IMR-90 (cell line): ENCODE measurements around the gene PLXDC1. TPM values are rescaled to one million over a fixed set of nuclear protein-coding genes. Genes with fewer than 3 reads are reported as not detected.

Source experiments
- ATAC-seq: fragments of 200-7000 bp; cut with Tn5 transposase; 2 replicates; pipeline ENCODE4 v1.9.1; 2020; ENCODE audit warnings: low read depth, mild to moderate bottlenecking, moderate library complexity
- BruUV-seq: library from RNA; stranded (reverse); fragments of 400-500 nt; replicated peaks from 2 replicates; lab custom pipeline; 2021; lab: Mats Ljungman, UMichigan
- CTCF ChIA-PET: fragments of 300-600 bp; formaldehyde crosslinking; extraction: SDS; loops from one replicate; lab custom pipeline; 2021; ENCODE audit warnings: antibody characterized with exemption; lab: Yijun Ruan, JAX
- POLR2A ChIA-PET: fragments of 300-600 bp; sonication (Branson Sonifier 250); formaldehyde crosslinking; loops from one replicate; lab custom pipeline; 2022; ENCODE audit warnings: antibody characterized with exemption; ENCODE audit not compliant: unreplicated experiment; lab: Charles Lee
- DNase-seq: peaks from one replicate; pipeline ENCODE4 v3.0.0; 2013
- H2AFZ ChIP-seq: replicated peaks from 2 replicates; pipeline ENCODE3; 2013; ENCODE audit warnings: low read length, mild to moderate bottlenecking; ENCODE audit not compliant: poor library complexity
- H2AK5ac ChIP-seq: 2 replicates; pipeline ENCODE4 v1.6.1; 2013; ENCODE audit warnings: low read depth, low read length, inconsistent platforms
- H2AK9ac ChIP-seq: replicated peaks from 2 replicates; pipeline ENCODE3; 2013; ENCODE audit warnings: mild to moderate bottlenecking, low read depth, low read length, moderate library complexity; ENCODE audit not compliant: poor library complexity
- H2BK120ac ChIP-seq: 2 replicates; pipeline ENCODE4 v1.6.1; 2013; ENCODE audit warnings: low read depth, low read length, inconsistent platforms
- H2BK15ac ChIP-seq: 3 replicates; pipeline ENCODE4 v1.6.1; 2013; ENCODE audit warnings: low read depth, low read length, inconsistent platforms
- H2BK20ac ChIP-seq: 2 replicates; pipeline ENCODE4 v1.6.1; 2013; ENCODE audit warnings: low read depth, mild to moderate bottlenecking, inconsistent platforms, low read length, moderate library complexity
- H2BK5ac ChIP-seq: 2 replicates; pipeline ENCODE4 v1.6.1; 2013; ENCODE audit warnings: mild to moderate bottlenecking, low read depth, low read length, inconsistent platforms; ENCODE audit not compliant: poor library complexity, severe bottlenecking
- H3K14ac ChIP-seq: replicated peaks from 2 replicates; pipeline ENCODE4 v1.6.1; 2013; ENCODE audit warnings: low read depth, low read length, inconsistent platforms
- H3K18ac ChIP-seq: 2 replicates; pipeline ENCODE4 v1.6.1; 2013; ENCODE audit warnings: low read depth, low read length, control low read depth
- H3K23ac ChIP-seq: 2 replicates; pipeline ENCODE4 v1.6.1; 2013; ENCODE audit warnings: low read depth, low read length, inconsistent platforms
- H3K27ac ChIP-seq: 2 replicates; pipeline ENCODE4 v1.5.1; 2013; ENCODE audit warnings: mild to moderate bottlenecking, control low read depth, low read length; ENCODE audit not compliant: insufficient read depth
- H3K27me3 ChIP-seq: 2 replicates; pipeline ENCODE4 v1.6.1; 2013; ENCODE audit warnings: low read length; ENCODE audit not compliant: control insufficient read depth, insufficient read depth
- H3K36me3 ChIP-seq: 2 replicates; pipeline ENCODE4 v1.6.1; 2013; ENCODE audit warnings: low read length, mixed read lengths; ENCODE audit not compliant: control insufficient read depth, insufficient read depth
- H3K4ac ChIP-seq: 2 replicates; pipeline ENCODE4 v1.6.1; 2013; ENCODE audit warnings: low read depth, low read length, inconsistent platforms
- H3K4me1 ChIP-seq: 2 replicates; pipeline ENCODE4 v1.6.1; 2013; ENCODE audit warnings: low read length, mixed read lengths; ENCODE audit not compliant: control insufficient read depth, insufficient read depth
- H3K4me2 ChIP-seq: 2 replicates; pipeline ENCODE4 v1.6.1; 2013; ENCODE audit warnings: low read depth, mild to moderate bottlenecking, control low read depth, low read length, moderate library complexity
- H3K4me3 ChIP-seq: 2 replicates; pipeline ENCODE4 v1.5.1; 2013; ENCODE audit warnings: low read depth, mild to moderate bottlenecking, control low read depth, low read length, moderate library complexity; ENCODE audit not compliant: insufficient read depth
- H3K56ac ChIP-seq: 2 replicates; pipeline ENCODE4 v1.6.1; 2013; ENCODE audit warnings: low read length, inconsistent platforms; ENCODE audit not compliant: insufficient read depth; ENCODE audit errors: extremely low read depth
- H3K79me1 ChIP-seq, 2 experiments: 2 replicates each; pipeline ENCODE4 v1.6.1; 2013; ENCODE audit warnings: low read length in 2 of 2, inconsistent platforms in 1 of 2, low read depth in 1 of 2
- H3K9ac ChIP-seq: 2 replicates; pipeline ENCODE4 v1.6.1; 2013; ENCODE audit warnings: low read depth, low read length, control low read depth
- H3K9me1 ChIP-seq: 2 replicates; pipeline ENCODE4 v1.6.1; 2013; ENCODE audit warnings: low read length, inconsistent platforms; ENCODE audit not compliant: insufficient read depth
- H3K9me3 ChIP-seq: 2 replicates; pipeline ENCODE4 v1.6.1; 2013; ENCODE audit warnings: low read length; ENCODE audit not compliant: control insufficient read depth, insufficient read depth
- H4K20me1 ChIP-seq: 2 replicates; pipeline ENCODE4 v1.6.1; 2013; ENCODE audit warnings: low read length, inconsistent platforms; ENCODE audit not compliant: insufficient read depth
- H4K5ac ChIP-seq: 2 replicates; pipeline ENCODE4 v1.6.1; 2013; ENCODE audit warnings: mild to moderate bottlenecking, low read depth, low read length, control low read depth
- H4K8ac ChIP-seq, 2 experiments: 2 replicates each; pipeline ENCODE4 v1.6.1; 2013; ENCODE audit warnings: low read depth in 2 of 2, low read length in 2 of 2, control low read depth in 1 of 2, inconsistent platforms in 1 of 2
- H4K91ac ChIP-seq: 2 replicates; pipeline ENCODE4 v1.6.1; 2013; ENCODE audit warnings: low read depth, low read length, inconsistent platforms; ENCODE audit not compliant: insufficient read depth
- BHLHE40 ChIP-seq: fragments of 150-350 bp; IDR thresholded peaks from 2 replicates; pipeline ENCODE4 v1.6.1; 2016; ENCODE audit warnings: mild to moderate bottlenecking, low read depth, low read length
- CEBPB ChIP-seq: IDR thresholded peaks from 2 replicates; pipeline ENCODE4 v1.6.1; 2012; ENCODE audit warnings: low read depth, low read length, improper control_type of control experiment
- CHD1 ChIP-seq: IDR thresholded peaks from 2 replicates; pipeline ENCODE4 v1.6.1; 2012; ENCODE audit warnings: low read depth, low read length, improper control_type of control experiment
- CTCF ChIP-seq: conservative IDR thresholded peaks from 2 replicates; pipeline ENCODE4 v1.5.1; 2012; ENCODE audit warnings: mild to moderate bottlenecking, low read depth, low read length, improper control_type of control experiment
- ELK1 ChIP-seq: fragments of 150-350 bp; IDR thresholded peaks from 2 replicates; pipeline ENCODE4 v1.6.1; 2016; ENCODE audit warnings: low read depth, mild to moderate bottlenecking, low read length, moderate library complexity, borderline replicate concordance
- FOS ChIP-seq: fragments of 150-350 bp; IDR thresholded peaks from 2 replicates; pipeline ENCODE4 v1.6.1; 2016; ENCODE audit warnings: low read depth, low read length
- MAFK ChIP-seq: IDR thresholded peaks from 2 replicates; pipeline ENCODE4 v1.6.1; 2012; ENCODE audit warnings: low read depth, low read length, improper control_type of control experiment
- MAZ ChIP-seq: IDR thresholded peaks from 2 replicates; pipeline ENCODE4 v1.6.1; 2012; ENCODE audit warnings: low read depth, mild to moderate bottlenecking, low read length, improper control_type of control experiment, moderate library complexity, borderline replicate concordance
- MXI1 ChIP-seq: IDR thresholded peaks from 2 replicates; pipeline ENCODE4 v1.6.1; 2012; ENCODE audit warnings: low read depth, mild to moderate bottlenecking, low read length, moderate library complexity, borderline replicate concordance
- NFE2L2 ChIP-seq: fragments of 150-350 bp; IDR thresholded peaks from 2 replicates; pipeline ENCODE4 v1.6.1; 2016; ENCODE audit warnings: low read depth, mild to moderate bottlenecking, low read length
- POLR2A ChIP-seq: IDR thresholded peaks from 2 replicates; pipeline ENCODE4 v1.6.1; 2012; ENCODE audit warnings: mild to moderate bottlenecking, low read depth, low read length
- RAD21 ChIP-seq: IDR thresholded peaks from 2 replicates; pipeline ENCODE4 v1.6.1; 2012; ENCODE audit warnings: low read length, improper control_type of control experiment
- RCOR1 ChIP-seq: IDR thresholded peaks from 2 replicates; pipeline ENCODE4 v1.6.1; 2012; ENCODE audit warnings: mild to moderate bottlenecking, low read length, improper control_type of control experiment; ENCODE audit not compliant: insufficient replicate concordance
- RFX5 ChIP-seq: IDR thresholded peaks from 2 replicates; pipeline ENCODE4 v1.8.0; 2012; ENCODE audit warnings: low read depth, mild to moderate bottlenecking, low read length, moderate library complexity
- SMC3 ChIP-seq: fragments of 150-350 bp; IDR thresholded peaks from 2 replicates; pipeline ENCODE4 v1.6.1; 2016; ENCODE audit warnings: low read depth, mild to moderate bottlenecking, antibody characterized with exemption, low read length, moderate library complexity
- WGBS, 2 experiments: methylation state at CpG; one replicate each; pipeline versions ENCODE4 v1.1.5 to v1.1.7; 2013; ENCODE audit warnings: missing lambda C conversion rate in 2 of 2; ENCODE audit not compliant: insufficient read length in 1 of 2; ENCODE audit errors: extremely low coverage in 2 of 2; 5-methylcytosine and 5-hydroxymethylcytosine counted together
- dilution Hi-C: fragments of 300-500 bp; cut with HindIII; formaldehyde crosslinking; loops from one replicate; pipeline ENCODE4 v1.14.3; 2018; ENCODE audit warnings: low sequenced_read_pairs; ENCODE audit not compliant: unreplicated experiment
- in situ Hi-C: fragments of 300-500 bp; cut with MboI; formaldehyde crosslinking; loops from 3 replicates; pipeline ENCODE4 v1.14.3; 2019; ENCODE audit warnings: low sequenced_read_pairs, inconsistent platforms, mixed read lengths
- intact Hi-C: fragments of 100-400 bp; cut with micrococcal nuclease; formaldehyde crosslinking; loops from 2 replicates; pipeline ENCODE4 v1.10.0; 2022
- polyA plus RNA-seq, 3 experiments: library from polyadenylated mRNA; depleted of rRNA; stranded (reverse); fragments of >200 nt; gene quantifications; 2 replicates each; pipeline ENCODE4 v1.2.3, GENCODE V29; 2012; ENCODE audit warnings: low replicate concordance in 1 of 3
- total RNA-seq: library from RNA; depleted of rRNA; stranded (reverse); fragments of >200 nt; gene quantifications from 2 replicates; pipeline ENCODE4 v1.2.3, GENCODE V29; 2012
- TF ChIP-seq, protein P1 (sequence below): fragments of 150-350 bp; IDR thresholded peaks from 2 replicates; pipeline ENCODE4 v1.6.1; 2017; ENCODE audit warnings: mild to moderate bottlenecking, antibody characterized with exemption, low read length, low read depth

The PLXDC1 gene
- total and polyA plus RNA-seq, 2 of the 4 experiments (the other 2 are of a cell fraction), result under 0.01 to 0.50 TPM

DNA sequence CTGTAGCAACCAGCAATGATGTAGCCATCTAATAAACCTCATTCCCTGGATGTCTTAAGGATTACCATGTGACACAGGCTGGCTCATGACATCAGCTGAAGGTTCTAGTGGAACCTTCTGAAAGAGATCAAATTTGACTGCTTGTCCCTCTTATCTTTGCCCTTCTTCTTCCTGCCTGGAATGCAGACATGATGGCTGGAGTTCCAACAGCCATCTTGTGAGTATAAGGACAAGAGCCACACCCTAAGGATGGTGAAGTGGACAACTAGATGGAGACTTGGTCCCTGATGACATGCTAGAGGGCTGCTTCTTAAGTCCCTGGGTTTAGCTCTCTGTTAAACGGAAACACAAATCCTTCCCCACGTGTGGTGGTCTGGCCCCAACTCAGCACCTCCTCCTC, 37.6 kb downstream of the PLXDC1 start:
- Histone ChIP-seq H3K14ac (no peak overlapping the region), H3K18ac (no peak overlapping the region)
- POLR2A ChIA-PET, result no interaction called here

More for the DNA sequence above, 37.6 kb downstream of the PLXDC1 start:
- CTCF ChIA-PET, result no interaction called here
- Histone ChIP-seq H3K23ac (no peak overlapping the region), H4K5ac (no peak overlapping the region), H4K91ac (no peak overlapping the region), H4K20me1 (no peaks in the 10 kb centered on the region), H4K8ac (no peak overlapping the region), H3K4me3 (no peak overlapping the region), H2BK120ac (no peak overlapping the region), H2AFZ (no peak overlapping the region), H3K79me1 (no peaks in the 10 kb centered on the region), H3K36me3 (no peaks in the 10 kb centered on the region), H2BK5ac (no peak overlapping the region), H2BK20ac (0 out of 2 replicates have a peak overlapping the region, but pooled peaks have one; percentile 1), H3K4ac (no peak overlapping the region), H3K27ac (no peak overlapping the region), H2BK15ac (no peak overlapping the region), H2AK9ac (no peak overlapping the region), H3K4me2 (no peak overlapping the region), H3K9me3 (peaks cover 4% of the 10 kb centered on the region; the same call in 1 of the 2 replicates), H3K27me3 (peaks cover 31% of the 10 kb centered on the region), H3K4me1 (peaks cover 7% of the 10 kb centered on the region), H3K9ac (no peak overlapping the region), H2AK5ac (no peak overlapping the region), H3K56ac (no peak overlapping the region), H3K9me1 (peaks cover 13% of the 10 kb centered on the region)
- BruUV-seq, result no TSS peak
- TF ChIP-seq CTCF (no peak), NFE2L2 (no peak), BHLHE40 (no peak), POLR2A (no peak), ELK1 (no peak), FOS (no peak), CEBPB (no peak), RAD21 (no peak), CHD1 (no peak), MAFK (no peak), SMC3 (no peak), RCOR1 (no peak), MXI1 (no peak), MAZ (no peak), RFX5 (no peak)
- TF ChIP-seq, protein P1, sequence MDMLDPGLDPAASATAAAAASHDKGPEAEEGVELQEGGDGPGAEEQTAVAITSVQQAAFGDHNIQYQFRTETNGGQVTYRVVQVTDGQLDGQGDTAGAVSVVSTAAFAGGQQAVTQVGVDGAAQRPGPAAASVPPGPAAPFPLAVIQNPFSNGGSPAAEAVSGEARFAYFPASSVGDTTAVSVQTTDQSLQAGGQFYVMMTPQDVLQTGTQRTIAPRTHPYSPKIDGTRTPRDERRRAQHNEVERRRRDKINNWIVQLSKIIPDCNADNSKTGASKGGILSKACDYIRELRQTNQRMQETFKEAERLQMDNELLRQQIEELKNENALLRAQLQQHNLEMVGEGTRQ, result no peak
- ATAC-seq, result no peak
- DNase-seq, result no peak
- intact Hi-C loops, result no loop called here
- in situ Hi-C loops, result no loop called here
- dilution Hi-C loops, result no loop called here
- WGBS, 2 experiments, result no CpG with 5 or more reads among the region's 2 CpGs
